Measurements from ENCODE around the gene PTH1R.

PTH1R gene

GRCh38 chr3:46852839-46853355 lies 24.6 kb upstream of the PTH1R start:
- no peaks in the 10 kb centered on the region for H3K9me3 Mint-ChIP-seq

GRCh38 chr3:46853441-46854415 lies 23.8 kb upstream of the PTH1R start:
- Mint-ChIP-seq H3K4me3 (no peak overlapping the region), H3K27ac (ENCODE audit: low read depth) (no peak overlapping the region), H3K36me3 (ENCODE audit: insufficient read depth) (no peaks in the 10 kb centered on the region), H3K27me3 (peaks cover 27% of the 10 kb centered on the region), H3K4me1 (no peaks in the 10 kb centered on the region), H3K9me3 (no peaks in the 10 kb centered on the region)
- DNase-seq (ENCODE audit: low spot score in 2 of 2), result no peak
- no peak for ATAC-seq (replicated peaks; ENCODE audit: extremely low read depth, poor library complexity, severe bottlenecking)

More at GRCh38 chr3:46852839-46853355, 24.6 kb upstream of the PTH1R start:
- no peak overlapping the region for H3K4me3 Mint-ChIP-seq
- H3K36me3 Mint-ChIP-seq (ENCODE audit: insufficient read depth), result no peaks in the 10 kb centered on the region
- ATAC-seq (replicated peaks; ENCODE audit: extremely low read depth, poor library complexity, severe bottlenecking), result no peak
- H3K4me1 Mint-ChIP-seq, result no peaks in the 10 kb centered on the region
- H3K27me3 Mint-ChIP-seq, result peaks cover 21% of the 10 kb centered on the region
- no peak for DNase-seq (ENCODE audit: low spot score in 2 of 2)
- no peak overlapping the region for H3K27ac Mint-ChIP-seq (ENCODE audit: low read depth)

DNA sequence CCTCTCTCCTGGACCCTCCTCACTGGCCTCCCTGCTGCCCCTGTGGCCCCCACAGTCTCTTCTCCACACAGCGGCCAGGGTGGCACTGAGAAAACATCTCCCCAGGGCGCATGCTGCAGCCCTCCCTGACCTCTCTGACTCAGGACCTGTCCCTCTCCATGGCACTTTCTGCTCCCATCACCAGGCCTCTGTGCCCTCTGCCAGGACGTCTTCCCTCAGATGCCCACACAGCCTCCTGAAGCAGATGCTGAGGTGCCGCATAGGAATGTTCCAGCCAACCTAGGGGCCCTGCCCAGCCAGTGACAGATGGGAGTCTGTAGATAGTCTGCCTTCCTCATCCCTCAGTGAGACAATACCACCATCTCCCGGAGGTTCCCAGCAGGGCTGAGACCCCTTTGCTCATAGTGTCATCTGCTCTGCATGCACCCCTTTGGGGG lies 22.9 kb upstream of the PTH1R start:
- Mint-ChIP-seq H3K36me3 (ENCODE audit: insufficient read depth) (no peaks in the 10 kb centered on the region), H3K4me1 (no peaks in the 10 kb centered on the region), H3K27me3 (peaks cover 27% of the 10 kb centered on the region), H3K27ac (ENCODE audit: low read depth) (no peak overlapping the region), H3K4me3 (no peak overlapping the region), H3K9me3 (no peaks in the 10 kb centered on the region)
- DNase-seq (ENCODE audit: low spot score in 2 of 2) (no peak), ATAC-seq (replicated peaks; ENCODE audit: extremely low read depth, poor library complexity, severe bottlenecking) (no peak)

GRCh38 chr3:46856576-46857471 lies 20.7 kb upstream of the PTH1R start:
- no peaks in the 10 kb centered on the region for H3K9me3 Mint-ChIP-seq
- H3K4me1 Mint-ChIP-seq, result no peaks in the 10 kb centered on the region
- no peaks in the 10 kb centered on the region for H3K36me3 Mint-ChIP-seq (ENCODE audit: insufficient read depth)
- DNase-seq (ENCODE audit: low spot score in 2 of 2) (no peak), ATAC-seq (replicated peaks; ENCODE audit: extremely low read depth, poor library complexity, severe bottlenecking) (no peak)
- H3K27ac Mint-ChIP-seq (ENCODE audit: low read depth), result no peak overlapping the region
- peaks cover 27% of the 10 kb centered on the region for H3K27me3 Mint-ChIP-seq
- no peak overlapping the region for H3K4me3 Mint-ChIP-seq

DNA sequence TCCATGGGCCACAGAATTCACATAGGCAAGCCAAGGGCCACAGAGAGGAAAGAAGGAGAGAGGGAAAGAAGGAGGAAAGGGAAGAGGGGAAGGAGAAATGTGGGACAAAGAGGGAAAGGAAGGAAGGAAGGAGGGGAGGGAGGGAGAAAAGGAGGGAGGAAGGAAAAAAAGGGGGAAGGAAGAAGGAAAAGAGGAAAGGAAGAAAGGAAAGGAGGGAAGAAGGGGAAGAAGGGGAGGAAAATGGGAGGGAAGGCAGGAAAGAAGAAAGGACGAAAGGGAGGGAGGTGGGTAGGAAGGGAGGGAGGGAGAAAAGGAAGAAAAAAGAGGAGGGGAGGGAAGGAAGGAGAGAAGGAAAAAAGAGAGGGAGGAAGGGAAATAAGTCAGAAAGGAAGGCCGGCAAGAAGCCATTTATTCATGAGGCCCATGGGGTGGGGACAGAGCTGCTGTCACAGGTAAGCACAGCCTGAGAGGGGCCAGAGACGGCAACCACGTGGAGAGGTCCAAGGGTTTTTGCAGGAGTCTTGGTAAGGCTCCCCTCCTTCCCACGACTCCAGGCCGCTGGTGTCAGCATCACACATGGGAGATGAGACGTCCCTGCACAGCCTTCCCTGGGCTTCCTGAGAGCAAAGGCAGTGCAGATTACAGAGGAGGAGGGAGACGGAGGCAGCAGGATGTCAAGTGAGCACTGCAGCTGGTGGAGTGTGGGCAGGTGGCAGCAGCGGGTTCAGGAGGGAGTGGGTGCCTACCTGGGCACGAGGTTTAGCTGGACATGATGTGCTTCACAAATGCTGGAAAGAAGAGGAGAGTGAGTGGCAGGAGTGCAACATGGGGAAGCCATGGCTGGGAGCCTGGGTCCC lies 19.8 kb upstream of the PTH1R start:
- ATAC-seq (replicated peaks; ENCODE audit: extremely low read depth, poor library complexity, severe bottlenecking), result no peak
- DNase-seq (ENCODE audit: low spot score in 2 of 2), result no peak
- no peak overlapping the region for H3K27ac Mint-ChIP-seq (ENCODE audit: low read depth)
- no peaks in the 10 kb centered on the region for H3K36me3 Mint-ChIP-seq (ENCODE audit: insufficient read depth)
- H3K4me3 Mint-ChIP-seq, result no peak overlapping the region
- peaks cover 27% of the 10 kb centered on the region for H3K27me3 Mint-ChIP-seq
- no peaks in the 10 kb centered on the region for H3K4me1 Mint-ChIP-seq
- no peaks in the 10 kb centered on the region for H3K9me3 Mint-ChIP-seq

DNA sequence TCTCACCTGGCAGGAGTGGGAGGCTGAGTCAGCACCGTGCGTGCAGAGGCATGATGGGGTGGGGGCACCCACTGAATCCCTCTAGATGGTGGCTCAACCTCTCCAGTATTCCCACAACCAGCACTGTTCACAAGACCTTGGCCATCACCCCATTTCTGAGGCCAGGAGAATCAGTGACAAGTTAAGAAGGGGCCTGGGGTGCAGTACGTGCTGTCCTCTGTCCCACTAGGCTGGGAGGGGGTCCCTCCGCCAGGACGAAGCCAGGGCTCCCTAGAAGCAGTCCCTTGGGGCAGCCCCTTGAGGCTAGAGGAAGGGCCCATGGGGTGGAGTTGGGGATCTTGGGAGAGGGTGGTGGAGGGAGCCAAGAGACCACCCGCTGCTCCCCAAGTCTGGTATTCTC lies 19.1 kb upstream of the PTH1R start:
- DNase-seq (ENCODE audit: low spot score in 2 of 2), result no peak
- ATAC-seq (replicated peaks; ENCODE audit: extremely low read depth, poor library complexity, severe bottlenecking), result no peak
- Mint-ChIP-seq H3K4me1 (no peaks in the 10 kb centered on the region), H3K9me3 (no peaks in the 10 kb centered on the region), H3K36me3 (ENCODE audit: insufficient read depth) (no peaks in the 10 kb centered on the region), H3K4me3 (no peak overlapping the region), H3K27me3 (peaks cover 27% of the 10 kb centered on the region), H3K27ac (ENCODE audit: low read depth) (no peak overlapping the region)

GRCh38 chr3:46859001-46859710 lies 18.4 kb upstream of the PTH1R start:
- H3K27ac Mint-ChIP-seq (ENCODE audit: low read depth), result no peak overlapping the region
- no peak for DNase-seq (ENCODE audit: low spot score in 2 of 2)
- H3K36me3 Mint-ChIP-seq (ENCODE audit: insufficient read depth), result no peaks in the 10 kb centered on the region

GRCh38 chr3:46860017-46860809 lies 17.3 kb upstream of the PTH1R start:
- DNase-seq (ENCODE audit: low spot score in 2 of 2) (no peak), ATAC-seq (replicated peaks; ENCODE audit: extremely low read depth, poor library complexity, severe bottlenecking) (no peak)
- Mint-ChIP-seq H3K27ac (ENCODE audit: low read depth) (no peak overlapping the region), H3K4me3 (no peak overlapping the region), H3K27me3 (peaks cover 27% of the 10 kb centered on the region), H3K9me3 (no peaks in the 10 kb centered on the region), H3K4me1 (no peaks in the 10 kb centered on the region), H3K36me3 (ENCODE audit: insufficient read depth) (no peaks in the 10 kb centered on the region)

More at GRCh38 chr3:46859001-46859710, 18.4 kb upstream of the PTH1R start:
- Mint-ChIP-seq H3K4me3 (no peak overlapping the region), H3K4me1 (no peaks in the 10 kb centered on the region), H3K27me3 (peaks cover 27% of the 10 kb centered on the region), H3K9me3 (no peaks in the 10 kb centered on the region)
- ATAC-seq (replicated peaks; ENCODE audit: extremely low read depth, poor library complexity, severe bottlenecking), result no peak

GRCh38 chr3:46860810-46861604 lies 16.5 kb upstream of the PTH1R start:
- ATAC-seq (replicated peaks; ENCODE audit: extremely low read depth, poor library complexity, severe bottlenecking), result no peak
- Mint-ChIP-seq H3K27ac (ENCODE audit: low read depth) (no peak overlapping the region), H3K27me3 (peaks cover 25% of the 10 kb centered on the region), H3K4me3 (no peak overlapping the region), H3K9me3 (no peaks in the 10 kb centered on the region), H3K36me3 (ENCODE audit: insufficient read depth) (no peaks in the 10 kb centered on the region), H3K4me1 (no peaks in the 10 kb centered on the region)
- DNase-seq (ENCODE audit: low spot score in 2 of 2), result no peak

DNA sequence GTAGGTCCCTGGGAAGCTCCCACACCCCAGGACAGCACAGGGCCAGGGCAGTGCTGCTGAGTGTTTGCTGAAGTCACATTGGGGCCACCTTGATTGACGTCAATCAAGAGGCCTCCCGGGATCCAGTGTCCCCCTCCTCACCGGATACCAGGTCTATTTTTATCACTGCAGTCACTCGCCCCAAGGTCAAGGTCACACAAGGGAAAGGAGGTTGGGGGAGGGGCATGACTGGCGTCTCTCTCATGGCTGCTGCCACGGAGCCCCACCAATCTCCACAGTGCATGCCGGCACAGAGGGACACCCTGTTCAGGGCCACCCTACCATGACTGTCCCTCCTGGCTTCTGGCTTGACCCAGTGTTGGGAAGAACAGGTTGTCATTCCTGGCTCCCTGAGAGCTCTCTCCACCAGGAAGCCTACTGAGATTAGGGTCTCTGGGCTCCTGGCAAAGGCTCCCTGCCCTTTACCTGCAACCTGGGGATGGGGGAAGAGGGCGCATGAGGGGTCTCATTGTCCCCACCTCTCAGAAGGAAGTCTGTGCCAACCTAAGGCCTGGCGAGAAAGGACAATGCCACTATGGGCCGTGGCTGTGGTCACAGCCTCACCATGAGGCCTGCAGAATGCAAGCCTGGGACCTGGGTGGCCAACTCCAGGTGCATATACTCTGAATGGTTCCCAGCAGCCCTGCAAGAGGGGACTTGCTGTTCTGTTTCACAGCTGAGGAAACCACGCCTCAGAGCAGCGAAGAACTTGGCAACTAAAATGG lies 15.7 kb upstream of the PTH1R start:
- Mint-ChIP-seq H3K27ac (ENCODE audit: low read depth) (no peak overlapping the region), H3K36me3 (ENCODE audit: insufficient read depth) (no peaks in the 10 kb centered on the region), H3K27me3 (peaks cover 17% of the 10 kb centered on the region), H3K9me3 (no peaks in the 10 kb centered on the region), H3K4me3 (no peak overlapping the region), H3K4me1 (no peaks in the 10 kb centered on the region)
- DNase-seq (ENCODE audit: low spot score in 2 of 2) (no peak), ATAC-seq (replicated peaks; ENCODE audit: extremely low read depth, poor library complexity, severe bottlenecking) (no peak)

Data from central memory CD8-positive, alpha-beta T cell (primary cell).